GM18526 (cell line): ENCODE results near the gene TMEM107.

ENCODE experiments used
- POLR2A ChIP-seq: IDR thresholded peaks from 3 replicates; pipeline ENCODE4 v1.6.1; 2011; ENCODE audit not compliant: insufficient read length; ENCODE audit errors: extremely low read depth

The TMEM107 gene

DNA sequence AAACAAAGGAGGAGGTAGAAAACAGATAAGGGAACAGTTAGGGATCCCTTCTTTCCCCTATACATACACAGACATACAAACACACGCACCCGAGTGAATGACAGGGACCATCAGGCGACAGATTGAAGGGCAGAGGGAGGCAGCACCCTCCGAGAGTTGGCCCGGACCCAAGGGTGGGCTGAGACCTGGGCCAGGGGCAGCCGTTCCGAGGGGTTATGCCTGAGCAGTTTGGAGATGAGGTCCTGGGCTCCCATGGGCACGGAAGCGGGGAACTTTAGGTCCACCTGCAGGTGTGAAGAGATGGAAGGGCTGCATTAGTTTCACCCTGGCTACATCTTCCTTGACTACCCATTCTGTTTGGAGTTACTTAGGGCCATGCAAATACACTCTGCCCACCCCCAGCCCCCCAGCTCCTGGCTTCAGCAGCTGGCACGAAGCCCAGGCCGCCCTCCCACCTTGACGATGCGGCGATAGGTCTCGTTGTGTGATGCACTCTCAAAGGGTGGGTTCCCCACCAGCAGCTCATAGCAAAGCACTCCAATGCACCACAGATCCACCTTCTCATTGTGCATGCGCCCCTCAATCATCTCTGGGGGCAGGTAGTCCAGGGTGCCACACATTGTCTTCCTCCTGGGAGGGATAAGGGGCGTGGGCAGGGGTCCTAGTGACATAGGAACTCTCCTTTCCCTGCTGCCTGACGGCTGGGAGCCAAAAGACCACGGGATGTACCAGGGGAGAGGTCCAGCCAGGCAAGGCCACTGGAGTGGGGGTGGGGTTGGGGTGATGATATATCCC lies 28.8 kb upstream of the TMEM107 start:
- TF ChIP-seq POLR2A: peak; percentile 27

DNA sequence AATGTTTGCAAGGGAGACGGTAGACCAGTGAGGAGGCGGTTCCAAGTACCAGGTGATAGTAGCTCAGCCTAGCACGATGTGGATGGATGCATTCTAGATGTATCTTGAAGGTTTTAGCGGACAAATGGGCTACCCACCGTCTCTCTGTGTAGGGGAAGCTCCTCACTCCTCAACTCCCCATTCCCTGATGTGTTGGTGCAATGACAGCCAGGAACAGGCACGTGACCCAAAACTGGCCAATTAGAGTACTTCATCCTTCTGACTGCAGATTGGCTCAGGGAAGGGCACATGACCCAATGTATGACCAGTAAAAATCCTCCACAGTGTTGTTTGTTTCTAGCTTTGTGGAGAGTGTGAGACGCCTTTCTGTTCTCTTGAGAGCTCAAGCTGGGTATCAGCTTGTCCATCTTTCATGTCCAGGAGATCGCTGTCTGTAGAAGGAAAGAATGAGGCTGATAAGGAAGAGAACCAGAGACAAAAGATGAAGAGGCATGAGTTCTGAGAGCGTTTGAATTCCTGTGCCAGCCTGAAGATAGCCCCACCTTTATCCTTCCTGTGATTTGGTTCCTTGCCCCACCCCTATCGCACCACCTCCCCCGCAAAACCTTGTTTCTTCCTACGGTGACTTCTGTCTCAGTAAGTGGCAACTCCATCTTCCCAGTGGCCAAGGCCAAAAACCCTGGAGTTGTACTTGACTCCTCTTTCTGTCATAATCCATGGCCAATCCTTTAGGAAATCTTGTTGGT lies 16.1 kb upstream of the TMEM107 start:
- TF ChIP-seq POLR2A: peak; percentile 79

DNA sequence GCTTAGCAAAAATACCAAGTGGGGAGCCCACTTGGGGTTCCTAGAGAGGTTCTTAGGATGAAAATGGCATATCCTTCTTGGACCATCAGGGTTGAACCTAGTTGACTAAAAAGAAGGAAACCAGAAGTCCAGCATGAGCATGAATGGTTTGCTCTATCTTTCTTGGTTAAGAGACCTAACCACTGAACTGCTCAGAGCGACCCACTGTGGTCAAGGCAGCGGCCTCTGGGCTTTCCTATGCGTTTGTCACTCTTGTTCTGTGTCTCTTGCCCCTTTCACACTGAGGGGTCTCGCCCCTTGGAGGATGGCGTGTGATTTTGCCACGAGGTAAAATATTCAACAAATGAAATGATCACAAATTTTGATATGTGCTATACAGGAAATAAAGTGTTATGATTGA lies 14.3 kb upstream of the TMEM107 start:
- no peak for TF ChIP-seq POLR2A

DNA sequence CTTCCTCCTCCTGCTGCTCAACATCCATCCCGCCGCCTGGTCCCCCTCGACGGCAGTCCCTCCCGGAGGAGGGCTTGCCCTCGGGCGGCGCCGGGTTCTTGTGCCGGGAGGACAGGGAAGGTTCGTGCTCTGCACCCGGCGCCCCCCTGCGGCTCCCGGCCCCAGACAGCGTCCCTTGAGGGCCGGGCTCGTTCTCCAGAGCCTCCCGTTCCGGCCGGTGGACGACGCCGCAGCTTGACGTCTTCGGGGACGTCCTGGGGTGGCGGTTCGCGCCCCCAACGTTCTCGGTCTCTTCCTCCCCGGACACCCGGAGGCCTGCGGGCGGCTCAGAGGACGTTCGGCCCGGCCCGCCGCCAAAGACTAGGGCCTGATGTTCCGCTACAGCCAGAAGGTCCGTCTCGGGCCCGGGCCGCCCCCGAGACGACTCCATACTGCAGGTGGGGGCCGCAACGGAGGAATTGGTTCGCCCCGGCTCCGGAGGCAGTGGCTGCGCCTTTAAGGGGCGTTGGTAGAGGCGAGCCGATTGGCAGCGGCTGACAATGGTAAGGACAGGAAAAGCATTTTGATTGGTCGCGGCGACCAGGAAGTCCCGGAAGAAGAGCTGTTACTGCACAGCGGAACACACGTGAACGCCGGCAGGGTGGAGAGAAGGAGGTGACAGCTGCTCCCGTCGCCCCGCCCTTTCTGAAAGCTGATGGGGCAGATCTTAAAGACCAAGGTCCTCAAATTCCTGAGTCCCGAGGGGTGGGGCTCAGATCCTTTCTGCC lies 13.7 kb upstream of the TMEM107 start, which contains the start of gene BORCS6:
Gene BORCS6, minus strand, starts transcription at position 470 of the 767 bp plus-strand sequence. Its CDS starts 40 bp downstream, at position 430.
- TF ChIP-seq POLR2A: peak; percentile 84

DNA sequence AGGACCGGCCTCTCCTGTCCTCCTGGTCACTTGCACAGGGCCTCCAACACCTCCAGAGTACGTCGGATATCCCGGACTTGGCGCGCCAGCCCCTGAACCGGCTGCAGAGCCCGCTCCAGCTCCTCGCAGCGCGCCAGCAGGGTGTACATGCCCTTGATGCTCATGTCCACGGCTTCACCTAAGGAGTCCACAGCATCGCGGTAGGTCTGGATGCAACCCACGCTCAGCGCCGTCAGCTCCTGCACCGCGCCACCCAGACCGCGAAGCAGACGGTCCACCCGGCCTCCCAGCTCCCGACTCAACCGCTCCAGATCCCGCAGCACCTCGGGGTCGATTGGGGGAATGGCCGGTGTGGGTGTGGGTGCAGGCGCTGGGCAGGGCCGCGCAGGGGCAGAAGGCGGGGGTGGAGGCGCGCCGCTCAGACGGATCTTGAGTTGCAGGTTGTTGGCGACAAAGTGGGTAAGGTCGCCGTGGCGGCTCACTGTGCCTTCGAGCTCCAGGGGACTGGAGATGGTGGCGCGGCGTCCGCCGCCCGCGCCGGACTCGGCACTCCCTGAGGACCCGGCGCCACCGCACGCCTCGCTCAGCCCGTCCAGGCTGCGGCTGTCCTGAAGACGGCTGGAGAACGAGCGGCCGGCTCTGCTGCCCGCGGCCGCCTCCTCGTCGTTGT lies 13.0 kb upstream of the TMEM107 start:
- no peak for TF ChIP-seq POLR2A

DNA sequence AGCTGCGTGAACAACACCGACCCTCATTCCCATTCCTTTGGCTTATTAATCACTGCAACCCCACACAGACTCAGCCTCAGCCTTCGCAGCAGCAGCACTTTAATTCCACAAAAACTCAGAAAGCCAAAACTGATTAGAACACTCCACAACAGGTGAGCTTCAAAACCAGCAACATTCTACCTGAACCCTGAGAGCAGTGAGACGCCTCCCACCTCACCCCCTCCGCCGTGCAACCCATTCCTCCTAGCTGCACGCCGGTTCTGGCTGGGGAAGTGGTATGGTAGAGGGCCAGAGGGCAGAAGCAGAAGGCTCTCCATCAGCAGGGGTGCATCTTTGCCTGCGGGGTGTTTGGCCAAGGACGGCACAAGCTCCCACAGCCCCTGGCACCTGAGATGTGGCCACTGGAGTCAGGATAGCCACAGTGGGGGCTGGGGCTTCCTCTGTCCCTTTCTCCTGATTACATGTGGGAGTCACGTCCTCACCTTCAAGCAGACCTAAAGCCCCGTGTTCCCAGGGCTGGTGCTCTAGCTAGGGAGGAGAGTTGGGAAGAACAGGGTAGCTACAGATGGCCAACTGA lies 12.2 kb upstream of the TMEM107 start:
- TF ChIP-seq POLR2A: no peak

DNA sequence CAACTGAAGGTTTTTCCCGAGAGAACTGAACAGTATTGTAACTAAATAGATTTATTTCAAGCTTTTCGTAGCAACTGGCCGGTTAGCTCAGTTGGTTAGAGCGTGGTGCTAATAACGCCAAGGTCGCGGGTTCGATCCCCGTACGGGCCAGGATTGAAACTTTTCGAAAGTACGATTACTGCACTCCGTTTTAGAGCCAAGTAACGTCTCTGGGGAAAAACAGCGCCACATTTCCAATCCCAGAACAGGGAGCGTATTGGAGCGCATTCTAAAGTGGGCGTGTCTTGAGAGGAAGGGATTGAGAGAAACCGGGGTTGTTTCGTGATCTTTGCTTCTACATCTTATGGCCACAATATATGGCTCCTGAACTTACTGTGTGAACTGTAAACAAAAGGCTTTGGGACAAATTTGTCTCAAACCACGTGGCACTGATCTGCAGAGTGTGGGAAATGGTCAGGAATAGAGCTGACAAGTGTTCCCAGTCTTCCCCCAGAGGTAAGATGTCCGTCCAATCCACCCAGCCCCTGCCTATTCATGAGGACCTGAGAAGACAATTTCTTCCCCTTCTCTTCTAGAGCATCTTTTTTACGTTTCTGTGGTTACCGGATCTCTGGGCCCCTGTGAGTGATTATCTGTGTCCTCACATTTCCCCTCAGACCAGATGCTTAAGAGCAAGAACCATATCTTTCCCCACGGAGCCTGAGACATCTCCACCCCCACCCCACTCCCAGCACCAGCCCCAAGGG lies 11.5 kb upstream of the TMEM107 start:
- TF ChIP-seq POLR2A: no peak

DNA sequence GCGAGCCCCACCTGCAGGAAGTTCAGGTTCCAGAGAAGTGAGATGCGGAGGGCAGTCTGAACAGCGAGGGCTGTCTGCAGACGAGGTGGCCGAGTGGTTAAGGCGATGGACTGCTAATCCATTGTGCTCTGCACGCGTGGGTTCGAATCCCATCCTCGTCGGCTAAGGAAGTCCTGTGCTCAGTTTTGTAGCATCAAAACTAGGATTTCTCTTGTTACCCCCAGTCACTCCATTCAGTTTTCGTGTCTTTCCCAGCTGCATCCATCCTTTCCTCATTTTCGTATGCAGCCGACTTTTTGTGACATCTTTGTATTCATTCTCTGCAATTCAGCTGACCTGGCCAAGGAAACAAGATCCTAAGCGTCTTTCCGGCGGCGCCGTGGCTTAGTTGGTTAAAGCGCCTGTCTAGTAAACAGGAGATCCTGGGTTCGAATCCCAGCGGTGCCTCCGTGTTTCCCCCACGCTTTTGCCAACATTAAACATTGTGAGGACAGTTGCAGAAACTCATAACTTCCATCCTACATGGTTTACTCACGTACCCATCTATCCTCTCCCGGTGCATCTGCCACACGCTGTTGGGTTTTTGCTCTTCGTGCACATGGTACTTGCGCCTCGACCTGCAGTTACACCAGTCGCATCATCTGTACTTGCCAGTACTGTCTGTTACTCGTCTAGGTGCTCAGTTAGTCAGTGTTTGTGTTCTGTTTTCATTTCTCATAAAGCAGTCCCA lies 10.8 kb upstream of the TMEM107 start:
- no peak for TF ChIP-seq POLR2A

DNA sequence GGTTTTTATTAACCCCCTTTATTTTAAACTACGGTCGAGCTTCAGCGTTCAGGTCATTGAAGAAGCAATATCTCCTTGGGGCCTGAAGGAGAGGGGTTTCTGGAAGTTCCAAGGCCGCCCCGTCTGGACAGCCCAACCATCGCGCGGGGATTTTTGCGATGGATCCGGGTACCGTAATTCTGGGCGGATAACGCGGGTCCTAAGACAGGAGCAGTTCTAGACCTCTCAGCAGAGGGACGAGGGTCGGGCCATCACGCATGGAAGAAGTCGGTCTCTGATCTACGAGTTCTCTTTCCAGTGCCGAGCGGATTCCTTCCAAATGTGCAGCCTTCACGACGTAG lies 10.2 kb upstream of the TMEM107 start:
- no peak for TF ChIP-seq POLR2A

DNA sequence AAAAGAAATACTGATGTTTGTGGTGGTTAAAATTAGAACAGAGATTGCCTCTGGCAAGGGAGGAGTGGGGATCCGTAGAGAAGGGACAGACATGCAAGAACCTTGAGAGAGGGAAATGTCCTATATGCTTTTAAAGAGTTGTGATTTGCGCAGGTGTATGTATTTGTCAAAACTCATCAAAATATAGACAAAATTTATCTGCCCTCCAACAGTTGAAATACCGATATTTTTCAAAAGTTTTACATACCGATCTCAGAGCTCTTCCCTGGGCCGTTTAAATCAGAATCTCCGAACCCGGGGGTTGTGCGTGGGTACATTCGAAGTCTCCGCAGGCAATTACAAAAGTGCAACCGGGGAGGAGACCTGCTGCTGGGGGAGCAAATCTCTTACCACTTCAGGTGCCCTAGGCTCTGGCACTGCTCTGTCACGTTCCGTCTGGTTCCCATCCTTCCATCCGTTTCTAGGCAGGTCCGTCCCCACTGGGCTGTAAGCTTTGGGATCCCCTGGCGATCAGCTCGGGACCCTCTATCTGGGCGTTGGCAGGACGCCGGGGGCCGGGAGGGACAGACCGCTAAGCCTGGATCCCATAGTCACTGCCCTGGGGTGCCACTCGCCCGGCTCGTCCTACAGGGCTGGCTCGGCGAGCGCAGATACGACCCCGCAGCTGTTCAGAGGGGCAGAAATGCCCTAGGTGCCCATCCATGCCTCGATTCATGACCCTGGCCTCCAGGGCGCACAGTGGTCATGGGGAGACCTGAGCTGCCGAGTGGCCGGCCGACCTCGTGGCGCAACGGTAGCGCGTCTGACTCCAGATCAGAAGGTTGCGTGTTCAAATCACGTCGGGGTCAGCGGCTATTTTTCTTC lies 9.6 kb upstream of the TMEM107 start:
- no peak for TF ChIP-seq POLR2A

DNA sequence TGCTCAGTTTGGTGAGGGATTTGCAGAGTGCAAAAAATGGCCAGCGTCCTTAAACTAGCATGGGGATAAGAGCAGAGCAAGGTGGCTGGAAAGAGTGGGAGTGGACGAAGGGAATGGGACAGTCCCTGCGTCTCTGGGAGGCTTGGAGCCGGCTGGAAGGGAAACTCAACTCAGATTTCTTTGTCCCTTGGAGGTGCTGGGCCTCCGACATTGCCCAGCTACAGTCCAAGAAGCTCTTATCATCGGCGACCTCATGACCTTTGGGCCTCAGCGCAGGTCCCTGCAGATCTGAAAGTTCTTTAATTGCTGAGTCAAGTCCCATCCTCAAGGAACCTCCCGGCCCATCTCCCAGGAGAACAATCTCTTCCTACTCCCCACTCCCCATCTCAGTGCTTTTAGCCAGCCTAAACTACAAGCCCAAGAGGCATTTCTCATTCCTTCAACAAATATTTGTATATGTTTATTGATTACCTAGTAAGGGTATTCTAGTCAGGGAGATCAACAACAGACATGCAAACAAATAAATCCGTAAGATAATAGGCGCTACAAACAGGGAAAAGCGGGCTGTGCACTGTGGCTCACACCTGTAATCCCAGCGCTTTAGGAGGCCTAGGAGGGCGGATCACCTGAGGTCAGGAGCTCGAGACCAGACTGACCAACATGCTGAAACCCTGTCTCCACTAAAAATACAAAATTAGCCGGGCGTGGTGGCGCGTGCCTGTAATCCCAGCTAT lies 985 bp upstream of the TMEM107 start:
- TF ChIP-seq POLR2A: no peak

DNA sequence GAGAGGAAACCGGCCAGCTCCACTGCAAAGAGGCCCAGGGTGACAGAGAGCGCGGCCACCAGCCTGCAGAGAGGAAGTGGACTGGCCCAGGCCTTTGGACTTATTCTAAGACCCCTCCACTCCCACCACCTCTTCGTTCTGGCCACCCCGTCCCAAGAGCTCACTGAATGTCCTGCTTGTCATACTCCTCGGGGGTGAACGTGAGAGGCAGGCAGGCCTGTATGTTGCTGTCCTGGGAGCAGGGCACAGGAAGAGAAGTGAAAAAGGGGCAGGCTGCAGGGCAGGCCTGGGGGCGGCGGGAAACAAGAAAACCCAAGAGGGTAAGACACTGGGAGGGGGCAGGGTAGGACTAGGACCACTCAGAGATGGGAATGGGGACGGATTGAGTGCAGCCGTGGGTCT lies 384 bp downstream of the TMEM107 start:
- no peak for TF ChIP-seq POLR2A
